Neural progenitor cell (in vitro differentiated cells): ENCODE results near the gene RNF150.

Experiments
- CTCF ChIP-seq: fragments of 200-600 bp; sonication (generic); IDR thresholded peaks from 2 replicates; pipeline ENCODE4 v1.5.1; 2017; ENCODE audit warnings: antibody characterized with exemption, mild to moderate bottlenecking
- EZH2phosphoT487 ChIP-seq: fragments of 200-600 bp; sonication (generic); IDR thresholded peaks from 2 replicates; pipeline ENCODE4 v1.6.1; 2017; ENCODE audit warnings: antibody characterized with exemption

GRCh38 chr4:140839888-140840790 is 293.1 kb downstream of the RNF150 start:
- TF ChIP-seq EZH2phosphoT487 (no peak), CTCF (no peak)
